Left lobe of liver (tissue), 2 donors: ENCODE data around the gene MID1. TPM values are rescaled to one million over a fixed set of nuclear protein-coding genes. Genes with fewer than 3 reads are reported as not detected.

ENCODE experiments used
- ATAC-seq: fragments of 200-7000 bp; cut with Tn5 transposase; one replicate; pipeline ENCODE4 v1.9.1; 2020; ENCODE audit warnings: mild to moderate bottlenecking, moderate library complexity
- DNase-seq: peaks from one replicate; pipeline ENCODE4 v3.0.0-alpha.2; 2020; ENCODE audit warnings: low spot score
- total RNA-seq: library from RNA; stranded (reverse); gene quantifications from one replicate; pipeline ENCODE4 v1.2.1, GENCODE V29; 2021
- donor health status: DM: no; HTN: no; CAD: no; lungs with moderate emphysema.
- donor health status: DM: no; HTN: yes; CAD: no.

The MID1 gene
- total RNA-seq, 1 donor from 2014 or later, result 2.4 TPM

DNA sequence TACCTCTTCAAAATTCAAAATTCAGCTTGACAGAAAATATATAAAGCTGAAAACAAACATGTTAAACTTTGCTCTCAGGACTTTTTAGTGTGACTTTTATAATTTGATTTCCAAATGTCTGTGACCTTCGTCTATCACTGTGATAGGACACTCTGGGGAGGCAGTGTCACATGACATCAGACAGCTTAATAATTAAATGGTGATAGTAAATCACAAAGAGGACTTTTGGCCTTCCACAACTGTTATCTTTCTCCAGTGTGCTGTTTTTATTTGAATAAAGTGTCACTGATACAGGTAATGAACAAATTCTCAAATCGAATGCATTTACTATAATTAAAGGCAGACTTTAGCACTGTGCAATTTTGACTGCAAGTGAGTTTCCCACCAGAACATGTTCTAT is 83.1 kb downstream of the MID1 start:
- DNase-seq (peak; percentile 41), ATAC-seq (peak; percentile 88)

DNA sequence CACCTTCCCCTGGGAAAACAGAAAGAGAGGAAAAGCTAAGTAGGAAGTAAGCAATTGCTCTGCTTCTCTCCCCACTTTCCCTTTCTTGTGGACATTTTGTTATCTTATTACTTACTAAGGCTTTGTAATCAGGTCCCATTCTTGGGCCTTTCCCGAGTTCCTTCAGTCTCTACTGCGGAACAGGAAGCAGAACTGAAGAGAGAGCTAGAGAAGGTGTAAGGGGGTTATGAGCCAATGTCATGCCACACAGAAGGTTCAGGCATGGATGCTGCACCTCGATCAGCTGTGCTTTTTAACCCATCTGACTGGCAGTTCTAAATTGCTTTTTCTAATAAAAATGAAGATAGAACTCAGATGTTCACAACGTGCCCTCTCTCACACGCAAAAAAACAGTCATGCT is 83.6 kb downstream of the MID1 start:
- ATAC-seq (peak; percentile 66), DNase-seq (no peak)

- ATAC-seq (no peak), DNase-seq (no peak)
Observed at GRCh38 chrX:10534611-10535010, 85.8 kb downstream of the MID1 start.

GRCh38 chrX:10533696-10534365 is 86.6 kb downstream of the MID1 start:
- DNase-seq, result no peak
- ATAC-seq, result no peak

DNA sequence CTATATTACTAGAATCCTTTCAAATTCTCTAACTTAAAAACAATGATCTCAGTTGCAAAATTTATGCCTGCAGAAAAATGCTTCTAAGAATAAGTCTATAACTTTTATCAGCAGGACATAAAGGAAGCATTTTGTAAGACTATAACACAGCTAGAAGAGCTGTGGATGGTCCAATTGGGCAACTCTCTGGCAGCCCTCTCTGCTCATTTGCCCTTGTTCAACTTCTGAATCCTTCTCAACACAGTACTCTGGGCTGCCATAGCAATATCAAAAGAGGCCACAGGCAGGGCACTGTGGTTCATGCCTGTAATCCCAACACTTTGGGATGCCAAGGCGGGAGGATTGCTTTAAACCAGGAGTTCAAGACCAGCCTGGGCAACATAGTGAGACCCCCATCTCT is 88.5 kb downstream of the MID1 start:
- no peak for DNase-seq
- peak; percentile 54 for ATAC-seq

DNA sequence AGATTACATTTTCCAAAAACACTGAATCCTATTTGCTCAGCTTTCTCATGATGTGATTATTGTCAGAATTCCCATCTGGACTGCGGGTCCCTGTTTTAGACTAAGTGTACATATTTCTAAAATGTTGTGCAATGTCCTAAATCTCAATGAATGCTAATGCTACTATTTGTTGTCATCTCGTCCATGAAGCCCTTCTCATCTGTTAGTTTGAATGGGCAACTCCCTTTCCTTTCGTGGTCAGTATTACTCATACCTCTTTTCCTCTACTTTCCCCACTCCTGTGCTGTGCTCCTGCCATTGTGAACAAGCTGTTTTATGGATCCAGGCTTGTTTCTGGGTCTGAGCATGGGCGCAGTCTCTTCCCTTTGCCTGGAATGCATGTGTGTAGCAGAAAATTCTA is 91.0 kb downstream of the MID1 start:
- ATAC-seq (no peak), DNase-seq (no peak)

- no peak for DNase-seq
- no peak for ATAC-seq
Observed at GRCh38 chrX:10526451-10526850, 93.9 kb downstream of the MID1 start.

- DNase-seq (no peak), ATAC-seq (no peak)
Observed at GRCh38 chrX:10525381-10526120, 94.8 kb downstream of the MID1 start.

DNA sequence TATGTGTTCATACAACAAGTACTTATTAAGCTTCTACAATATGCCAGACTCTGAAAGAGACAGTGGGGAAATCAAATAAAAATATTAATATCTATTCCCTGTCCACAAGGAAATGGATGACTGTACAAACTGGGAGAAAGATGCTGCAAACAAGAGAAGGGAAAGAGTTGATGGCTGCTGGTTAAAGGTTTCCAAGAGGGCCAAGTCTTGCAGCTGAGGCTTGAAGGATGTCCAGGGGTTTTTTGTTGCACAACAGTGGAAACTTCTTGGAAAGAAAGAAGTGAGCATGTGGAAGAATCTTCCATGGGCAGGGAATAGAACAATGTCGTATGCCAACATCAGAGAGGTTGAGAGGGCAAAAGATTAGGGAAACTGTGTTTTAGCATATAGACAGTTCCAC is 95.8 kb downstream of the MID1 start:
- DNase-seq (no peak), ATAC-seq (no peak)

DNA sequence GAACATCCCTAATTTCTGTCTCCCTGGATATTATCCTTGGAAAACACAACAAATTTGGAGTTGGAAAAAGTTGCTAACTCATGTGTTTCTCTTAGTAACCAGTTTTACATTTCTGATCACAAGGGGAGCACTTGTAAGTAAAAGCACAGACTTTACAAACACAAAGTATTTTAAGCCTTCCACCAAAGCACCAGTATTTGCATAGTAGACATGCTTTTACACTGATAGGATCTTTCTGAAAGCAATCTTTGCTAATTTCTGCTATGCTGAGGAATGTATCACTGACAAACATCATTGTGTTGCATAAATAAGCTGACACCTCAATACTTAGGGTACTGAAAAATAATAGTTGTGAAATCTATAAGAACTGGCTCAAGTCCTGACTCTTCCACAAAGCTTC is 100.6 kb downstream of the MID1 start:
- ATAC-seq, result no peak

GRCh38 chrX:10519278-10519677 is 101.1 kb downstream of the MID1 start:
- no peak for DNase-seq
- ATAC-seq, result peak; percentile 87

More for the DNA sequence above, 100.6 kb downstream of the MID1 start:
- DNase-seq, result no peak

- peak; percentile 68 for ATAC-seq
- DNase-seq, result no peak
Observed at GRCh38 chrX:10518073-10518472, 102.3 kb downstream of the MID1 start.

DNA sequence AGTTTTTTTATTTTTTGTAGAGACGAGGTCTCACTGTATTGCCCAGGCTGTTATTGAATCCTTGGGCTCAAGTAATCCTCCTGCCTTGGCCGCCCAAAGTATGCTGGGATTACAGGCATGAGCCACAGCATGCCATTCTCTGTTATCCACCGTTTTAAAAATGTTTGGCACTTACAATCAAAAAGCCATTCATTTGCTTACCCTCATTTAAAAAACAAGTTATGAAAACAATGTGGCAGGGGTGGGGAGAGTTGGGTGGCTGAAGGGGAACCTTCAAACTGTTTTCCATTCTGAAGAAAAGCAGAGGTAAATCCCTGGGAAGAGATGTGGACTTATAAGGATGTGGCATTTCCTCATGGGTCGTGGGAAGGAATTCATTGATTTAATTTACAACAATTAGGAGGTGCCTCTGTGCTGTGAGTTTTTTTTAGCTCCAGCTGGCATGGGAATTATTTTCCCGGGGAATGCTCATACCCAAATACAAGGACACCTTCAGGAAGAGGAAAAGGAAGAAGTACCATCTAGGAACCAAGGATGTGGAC is 103.5 kb downstream of the MID1 start:
- DNase-seq, result no peak
- ATAC-seq, result no peak

DNA sequence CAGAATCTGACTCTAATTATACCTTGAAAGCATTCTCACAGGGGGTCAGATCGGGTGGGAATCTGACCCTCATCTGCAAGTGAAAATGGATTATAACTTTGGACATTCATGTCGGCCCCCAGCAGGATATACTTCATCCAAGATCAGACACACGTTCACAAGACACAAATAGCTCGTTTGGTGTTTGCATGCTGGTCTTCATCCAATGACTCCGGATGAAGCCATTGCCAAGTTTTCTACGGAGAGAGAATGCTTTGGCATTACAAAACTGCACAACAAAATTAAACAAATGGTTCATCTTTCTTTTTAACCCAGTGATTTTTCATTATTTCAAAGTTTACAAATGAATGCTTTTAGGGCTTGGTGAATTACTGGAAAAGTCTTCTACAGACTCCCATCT is 105.5 kb downstream of the MID1 start:
- ATAC-seq, result peak; percentile 71
- peak; percentile 44 for DNase-seq

GRCh38 chrX:10513974-10514373 is 106.4 kb downstream of the MID1 start:
- peak; percentile 41 for ATAC-seq
- no peak for DNase-seq

- ATAC-seq, result no peak
Observed at GRCh38 chrX:10512741-10513140, 107.6 kb downstream of the MID1 start.

DNA sequence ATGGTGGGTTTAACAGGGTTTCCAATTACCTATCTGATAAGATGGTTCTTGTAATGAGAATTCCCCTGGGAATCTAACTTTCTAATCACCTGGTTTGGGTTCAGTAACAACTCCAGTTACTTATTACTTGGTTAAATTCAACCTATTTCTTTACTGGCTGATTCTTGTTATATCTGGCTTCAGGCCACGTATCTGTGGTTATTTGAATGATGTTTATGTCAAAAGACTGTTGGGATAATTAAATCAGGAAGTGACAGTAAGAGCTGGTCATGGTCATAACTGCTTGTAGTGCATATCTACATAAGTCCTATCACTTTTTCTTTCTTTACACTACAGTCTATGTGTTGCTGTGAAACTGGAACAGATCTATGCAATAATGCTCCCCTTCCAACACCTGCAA is 108.1 kb downstream of the MID1 start:
- ATAC-seq (no peak), DNase-seq (no peak)

More at GRCh38 chrX:10512741-10513140, 107.6 kb downstream of the MID1 start:
- no peak for DNase-seq

DNA sequence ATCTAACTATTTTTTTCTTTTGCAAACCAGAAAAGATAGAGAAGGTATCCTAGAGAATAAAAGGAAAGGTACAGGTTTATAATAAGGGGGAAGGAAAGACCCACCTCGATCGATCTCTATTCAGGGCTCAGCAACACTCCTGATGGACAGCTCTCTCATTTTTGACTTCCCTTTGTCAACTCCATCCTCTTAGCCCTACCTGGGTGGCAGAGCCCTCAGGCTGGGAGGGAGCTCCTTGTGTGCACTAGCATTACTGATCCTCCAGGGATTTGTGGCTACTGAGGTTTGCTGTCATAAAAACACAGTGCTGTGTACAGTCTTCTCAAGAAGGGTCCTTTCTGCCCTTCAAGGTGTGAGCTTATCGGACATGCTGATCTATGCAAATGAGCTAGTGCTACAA is 111.0 kb downstream of the MID1 start:
- DNase-seq, result no peak
- no peak for ATAC-seq

DNA sequence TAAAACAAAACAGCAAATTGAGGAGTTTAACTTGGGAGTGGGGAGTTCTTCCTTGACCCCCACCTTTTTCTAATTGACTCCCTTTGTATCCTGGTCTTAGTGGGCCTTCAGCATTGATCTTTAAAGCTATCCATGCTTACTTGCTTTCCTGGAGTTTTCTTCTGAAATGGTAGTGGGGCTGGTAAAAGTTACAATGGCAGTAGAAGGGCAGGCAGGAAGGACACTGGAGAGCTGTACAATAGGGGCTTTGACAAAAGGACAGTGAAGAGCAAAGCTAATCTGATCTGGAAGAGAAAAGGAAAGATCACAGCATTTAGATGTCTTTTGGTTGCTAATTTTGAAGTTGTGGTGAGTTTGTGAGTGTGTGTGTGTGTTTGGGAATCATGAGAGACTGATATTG is 111.5 kb downstream of the MID1 start:
- ATAC-seq (no peak), DNase-seq (no peak)

DNA sequence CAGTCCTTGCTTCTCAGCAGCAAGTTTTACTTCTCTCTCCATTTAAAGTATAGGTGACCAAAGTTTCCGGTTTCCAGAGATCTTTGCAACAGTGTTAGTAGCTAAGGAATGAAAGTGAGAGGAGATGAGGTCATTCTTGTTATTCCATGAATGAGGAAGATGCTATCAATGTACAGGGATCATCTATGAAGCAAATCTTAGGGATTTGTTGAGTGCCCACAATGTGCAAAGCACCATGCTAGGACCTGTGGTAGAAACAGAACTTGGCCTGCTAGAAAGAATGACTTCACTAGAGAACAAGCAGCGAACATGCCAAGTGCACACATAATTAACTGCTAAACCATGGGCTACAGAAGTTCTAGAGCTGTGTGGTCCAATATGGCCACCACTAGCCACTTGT is 112.5 kb downstream of the MID1 start:
- DNase-seq (no peak), ATAC-seq (no peak)

DNA sequence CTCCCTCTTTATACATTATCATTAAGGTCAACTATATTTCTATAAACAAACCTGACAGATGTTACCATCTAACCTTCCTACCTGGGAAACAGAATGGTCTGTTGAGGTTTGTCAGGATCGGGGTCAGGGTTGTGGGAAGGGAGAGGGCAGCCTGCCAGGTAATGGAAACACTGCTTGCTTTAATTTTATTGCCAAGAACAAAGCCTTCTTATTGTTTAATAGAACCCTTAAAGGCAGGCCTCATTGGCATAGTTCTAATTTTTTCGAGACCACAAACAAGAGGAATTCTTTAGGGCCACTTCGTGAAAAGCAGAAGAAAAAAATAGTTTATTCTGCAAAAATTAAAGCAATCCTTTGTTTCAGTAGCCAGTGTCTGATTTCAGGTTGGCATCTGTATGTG is 113.2 kb downstream of the MID1 start:
- ATAC-seq (no peak), DNase-seq (no peak)

DNA sequence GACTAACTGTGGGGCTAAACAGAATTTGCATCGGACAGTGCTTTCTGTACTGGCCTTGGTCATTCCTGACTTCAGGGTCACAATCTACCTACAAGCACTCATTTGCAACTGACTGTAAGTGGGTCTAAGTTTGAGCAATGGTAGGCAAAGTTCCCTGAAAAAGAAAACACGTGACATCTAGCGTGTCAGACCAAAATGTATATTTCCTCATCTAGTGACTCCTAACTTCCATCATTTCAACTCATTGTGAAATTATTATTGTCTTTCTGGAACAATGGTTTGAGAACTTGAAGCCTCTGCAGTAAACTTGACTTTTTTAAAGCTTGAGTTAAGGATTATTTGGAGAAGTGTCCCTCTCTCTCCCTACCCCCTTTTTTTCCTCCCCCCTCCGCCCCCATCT is 113.6 kb downstream of the MID1 start:
- DNase-seq (no peak), ATAC-seq (no peak)
